ENCODE results near the gene SLC8A3.

SLC8A3 gene

GRCh38 chr14:70190156-70190555 lies 1.4 kb upstream of the SLC8A3 start:
- H3K4me1 Mint-ChIP-seq (ENCODE audit: low read depth in 2 of 2), result peaks cover 9 to 10% of the 10 kb centered on the region in 2 donors
- no peak for ATAC-seq (replicated peaks)
- H3K27ac Mint-ChIP-seq, result no peak overlapping the region
- H3K36me3 Mint-ChIP-seq (ENCODE audit: insufficient read depth), result no peaks in the 10 kb centered on the region
- peaks cover 76 to 89% of the 10 kb centered on the region in 2 donors for H3K27me3 Mint-ChIP-seq
- no peak overlapping the region for H3K4me3 Mint-ChIP-seq
- no peak for DNase-seq
- H3K9me3 Mint-ChIP-seq, result no peaks in the 10 kb centered on the region

DNA sequence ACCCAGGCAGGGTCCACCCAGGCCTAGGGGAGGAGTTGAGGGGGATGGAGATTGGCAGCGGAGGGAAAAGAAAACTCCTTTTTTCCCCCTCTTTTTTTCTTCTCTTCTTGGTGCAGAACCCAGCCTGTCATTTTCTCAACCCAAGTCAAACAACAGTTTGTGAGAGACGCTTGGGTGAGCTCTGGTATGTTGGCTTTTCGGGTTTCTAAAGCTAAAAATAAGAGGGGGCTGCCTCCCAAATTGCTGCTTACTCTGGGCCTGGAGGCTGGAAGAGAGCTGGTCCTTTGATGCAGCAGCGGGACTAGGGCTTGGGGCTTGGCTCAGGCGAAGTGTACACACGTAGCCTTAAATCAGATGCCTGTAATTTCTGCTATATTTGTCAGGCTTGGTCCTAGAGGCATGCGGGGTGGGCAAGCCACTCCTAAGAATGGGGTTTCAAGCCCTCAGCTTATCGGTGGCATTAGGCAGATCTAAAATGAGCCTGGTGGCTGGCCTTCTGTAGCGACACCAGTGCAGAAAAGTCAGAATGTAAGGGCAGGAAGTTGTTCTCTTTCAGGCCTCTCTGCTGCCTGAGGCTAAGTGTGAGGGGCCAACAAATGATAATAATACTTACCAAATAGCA lies 816 bp upstream of the SLC8A3 start:
- Mint-ChIP-seq H3K4me3 (peak overlapping the region; percentile 24 to 42), H3K36me3 (ENCODE audit: insufficient read depth) (no peaks in the 10 kb centered on the region)

GRCh38 chr14:70188322-70188658 lies 461 bp downstream of the SLC8A3 start:
- no peak overlapping the region for H3K27ac Mint-ChIP-seq
- H3K27me3 Mint-ChIP-seq, result peaks cover 67 to 71% of the 10 kb centered on the region in 2 donors
- H3K4me1 Mint-ChIP-seq (ENCODE audit: low read depth in 2 of 2), result peaks cover 9 to 10% of the 10 kb centered on the region in 2 donors

More for the DNA sequence above, 816 bp upstream of the SLC8A3 start:
- H3K27me3 Mint-ChIP-seq, result peaks cover 73 to 83% of the 10 kb centered on the region in 2 donors
- peaks cover 9 to 10% of the 10 kb centered on the region in 2 donors for H3K4me1 Mint-ChIP-seq (ENCODE audit: low read depth in 2 of 2)
- ATAC-seq (replicated peaks) (no peak), DNase-seq (no peak)
- no peaks in the 10 kb centered on the region for H3K9me3 Mint-ChIP-seq
- no peak overlapping the region for H3K27ac Mint-ChIP-seq

GRCh38 chr14:70186900-70187451 lies 1.8 kb downstream of the SLC8A3 start:
- H3K27ac Mint-ChIP-seq, result no peak overlapping the region
- peak overlapping the region; percentile 71 to 72 for H3K4me3 Mint-ChIP-seq
- DNase-seq, result no peak
- H3K4me1 Mint-ChIP-seq (ENCODE audit: low read depth in 2 of 2), result peaks cover 9 to 10% of the 10 kb centered on the region in 2 donors
- H3K36me3 Mint-ChIP-seq (ENCODE audit: insufficient read depth), result no peaks in the 10 kb centered on the region
- no peaks in the 10 kb centered on the region for H3K9me3 Mint-ChIP-seq
- H3K27me3 Mint-ChIP-seq, result peaks cover 58 to 63% of the 10 kb centered on the region in 2 donors
- ATAC-seq (replicated peaks), result no peak

More at GRCh38 chr14:70188322-70188658, 461 bp downstream of the SLC8A3 start:
- no peaks in the 10 kb centered on the region for H3K9me3 Mint-ChIP-seq
- DNase-seq (no peak), ATAC-seq (replicated peaks) (no peak)
- no peaks in the 10 kb centered on the region for H3K36me3 Mint-ChIP-seq (ENCODE audit: insufficient read depth)
- peak overlapping the region; percentile 71 to 72 for H3K4me3 Mint-ChIP-seq

GRCh38 chr14:70183991-70184390 lies 4.8 kb downstream of the SLC8A3 start:
- Mint-ChIP-seq H3K27ac (no peak overlapping the region), H3K4me3 (no peak overlapping the region), H3K27me3 (peaks cover 28 to 38% of the 10 kb centered on the region in 2 donors), H3K9me3 (no peaks in the 10 kb centered on the region), H3K4me1 (ENCODE audit: low read depth in 2 of 2) (peaks cover 7 to 9% of the 10 kb centered on the region in 2 donors), H3K36me3 (ENCODE audit: insufficient read depth) (no peaks in the 10 kb centered on the region)
- DNase-seq (no peak), ATAC-seq (replicated peaks) (no peak)

GRCh38 chr14:70181276-70181675 lies 7.5 kb downstream of the SLC8A3 start:
- Mint-ChIP-seq H3K4me1 (ENCODE audit: low read depth in 2 of 2) (no peaks in the 10 kb centered on the region), H3K9me3 (no peaks in the 10 kb centered on the region), H3K4me3 (no peak overlapping the region), H3K27ac (no peak overlapping the region), H3K36me3 (ENCODE audit: insufficient read depth) (no peaks in the 10 kb centered on the region), H3K27me3 (peaks cover 16 to 38% of the 10 kb centered on the region in 2 donors)
- no peak for ATAC-seq (replicated peaks)
- no peak for DNase-seq

GRCh38 chr14:70180718-70181117 lies 8.0 kb downstream of the SLC8A3 start:
- Mint-ChIP-seq H3K27ac (no peak overlapping the region), H3K4me1 (ENCODE audit: low read depth in 2 of 2) (no peaks in the 10 kb centered on the region), H3K36me3 (ENCODE audit: insufficient read depth) (no peaks in the 10 kb centered on the region), H3K27me3 (peaks cover 12 to 34% of the 10 kb centered on the region in 2 donors), H3K4me3 (no peak overlapping the region), H3K9me3 (no peaks in the 10 kb centered on the region)
- no peak for DNase-seq
- ATAC-seq (replicated peaks), result no peak

DNA sequence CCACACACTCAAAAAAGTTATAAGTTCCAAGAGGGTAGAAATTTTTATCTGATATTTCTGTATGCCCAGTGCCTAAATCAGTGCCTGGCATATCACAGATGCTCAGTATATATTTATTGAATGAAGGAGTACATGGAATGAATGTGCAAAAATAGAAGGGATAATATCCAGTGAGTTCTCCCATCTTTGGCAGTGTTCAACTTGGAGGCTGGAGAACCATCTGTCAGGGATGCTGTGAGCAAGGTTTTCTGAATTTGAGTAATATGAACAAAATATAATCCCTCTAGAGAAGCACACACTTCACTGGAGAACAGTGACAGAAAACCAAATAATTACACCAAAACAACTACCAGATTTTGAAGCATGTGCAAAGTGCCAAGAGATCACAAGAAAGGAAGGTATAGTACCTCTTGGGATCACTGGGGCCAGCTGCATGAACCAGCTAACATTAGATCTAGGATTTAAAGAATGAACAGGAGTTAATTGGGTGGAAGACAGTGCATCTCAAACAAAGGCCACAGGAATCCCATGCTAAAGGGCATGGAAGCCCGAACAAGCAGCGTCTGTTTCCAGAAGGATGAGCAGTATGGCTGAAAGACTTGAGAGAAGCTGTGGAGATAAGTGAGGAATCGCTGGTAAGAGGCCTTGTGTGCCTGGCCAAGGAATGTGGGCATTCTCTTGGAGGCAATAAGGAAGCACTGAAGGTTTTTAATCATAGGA lies 11.5 kb downstream of the SLC8A3 start:
- H3K27ac Mint-ChIP-seq, result no peak overlapping the region
- H3K27me3 Mint-ChIP-seq, result peaks cover 22 to 31% of the 10 kb centered on the region in 2 donors
- H3K4me3 Mint-ChIP-seq, result no peak overlapping the region
- ATAC-seq (replicated peaks), result no peak
- no peak for DNase-seq
- H3K36me3 Mint-ChIP-seq (ENCODE audit: insufficient read depth), result no peaks in the 10 kb centered on the region
- no peaks in the 10 kb centered on the region for H3K4me1 Mint-ChIP-seq (ENCODE audit: low read depth in 2 of 2)
- H3K9me3 Mint-ChIP-seq, result no peaks in the 10 kb centered on the region

DNA sequence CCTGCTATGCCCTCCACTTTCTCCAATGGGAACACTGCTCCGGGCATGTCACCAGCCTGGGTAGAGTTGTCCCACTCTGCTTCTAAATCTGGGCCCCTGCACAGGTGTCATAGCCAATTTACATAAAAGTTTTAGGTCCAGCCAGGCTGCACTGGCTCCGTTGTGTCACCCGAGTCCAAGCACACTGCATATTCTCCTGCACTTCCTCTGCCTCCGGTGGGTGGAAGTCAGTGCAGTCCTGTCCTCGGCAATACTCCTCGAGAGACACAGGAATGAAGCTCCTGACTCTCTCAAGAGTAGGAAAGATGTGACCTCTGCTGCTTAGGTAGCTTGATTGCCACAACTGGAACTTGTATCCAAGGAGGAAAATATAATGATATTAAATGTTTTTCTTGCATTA lies 15.2 kb downstream of the SLC8A3 start:
- Mint-ChIP-seq H3K9me3 (no peaks in the 10 kb centered on the region), H3K27ac (no peak overlapping the region), H3K36me3 (ENCODE audit: insufficient read depth) (no peaks in the 10 kb centered on the region), H3K27me3 (peaks cover 29 to 37% of the 10 kb centered on the region in 2 donors), H3K4me1 (ENCODE audit: low read depth in 2 of 2) (no peaks in the 10 kb centered on the region), H3K4me3 (no peak overlapping the region)
- no peak for ATAC-seq (replicated peaks)
- no peak for DNase-seq

DNA sequence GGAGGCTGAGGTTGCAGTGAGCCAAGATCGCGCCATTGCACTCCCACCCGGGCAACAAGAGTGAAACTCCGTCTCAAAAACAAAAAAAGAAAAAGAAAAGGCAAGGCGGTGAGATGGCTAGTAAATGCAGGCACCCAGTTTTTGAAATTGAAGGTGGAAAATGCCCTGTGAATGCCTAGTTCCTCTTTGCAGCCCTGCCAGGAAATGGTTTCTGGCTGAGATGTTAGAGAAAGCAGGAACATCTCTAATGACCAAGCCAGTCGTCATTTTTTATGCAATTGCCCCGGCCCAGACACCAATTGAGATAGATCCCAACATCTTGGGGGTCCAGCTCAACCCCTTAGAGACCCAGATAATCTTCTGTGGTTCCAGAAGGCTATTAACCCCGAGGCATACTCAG lies 17.0 kb downstream of the SLC8A3 start:
- H3K36me3 Mint-ChIP-seq (ENCODE audit: insufficient read depth), result no peaks in the 10 kb centered on the region
- DNase-seq (no peak), ATAC-seq (replicated peaks) (no peak)
- no peak overlapping the region for H3K4me3 Mint-ChIP-seq
- H3K27ac Mint-ChIP-seq, result no peak overlapping the region
- no peaks in the 10 kb centered on the region for H3K4me1 Mint-ChIP-seq (ENCODE audit: low read depth in 2 of 2)
- no peaks in the 10 kb centered on the region for H3K9me3 Mint-ChIP-seq
- peaks cover 26 to 32% of the 10 kb centered on the region in 2 donors for H3K27me3 Mint-ChIP-seq

DNA sequence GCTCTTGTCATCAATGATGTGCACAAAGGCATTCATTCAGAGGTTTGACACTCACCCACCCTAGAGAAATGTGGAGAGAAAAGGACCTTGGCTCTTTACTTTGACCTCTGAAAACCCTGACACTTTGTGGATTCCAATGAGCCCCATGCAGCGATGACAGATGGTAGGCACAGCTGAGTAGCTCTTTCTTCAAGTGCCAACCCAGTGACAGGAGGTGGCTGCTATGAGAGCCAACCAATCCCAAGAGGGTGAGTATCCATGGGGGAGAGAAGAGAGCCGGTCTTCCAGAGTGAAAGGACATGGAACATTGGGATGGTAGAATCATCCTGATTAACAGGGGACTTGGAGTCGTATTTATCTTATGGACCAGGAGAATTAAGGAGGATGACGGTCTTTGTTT lies 17.8 kb downstream of the SLC8A3 start:
- ATAC-seq (replicated peaks) (no peak), DNase-seq (no peak)
- no peaks in the 10 kb centered on the region for H3K36me3 Mint-ChIP-seq (ENCODE audit: insufficient read depth)
- no peak overlapping the region for H3K4me3 Mint-ChIP-seq
- H3K4me1 Mint-ChIP-seq (ENCODE audit: low read depth in 2 of 2), result no peaks in the 10 kb centered on the region
- H3K27ac Mint-ChIP-seq, result no peak overlapping the region
- no peaks in the 10 kb centered on the region for H3K9me3 Mint-ChIP-seq
- peaks cover 20 to 37% of the 10 kb centered on the region in 2 donors for H3K27me3 Mint-ChIP-seq

GRCh38 chr14:70168406-70168805 lies 20.3 kb downstream of the SLC8A3 start:
- ATAC-seq (replicated peaks) (no peak), DNase-seq (no peak)
- H3K27ac Mint-ChIP-seq, result no peak overlapping the region
- no peaks in the 10 kb centered on the region for H3K4me1 Mint-ChIP-seq (ENCODE audit: low read depth in 2 of 2)
- H3K36me3 Mint-ChIP-seq (ENCODE audit: insufficient read depth), result no peaks in the 10 kb centered on the region
- H3K4me3 Mint-ChIP-seq, result no peak overlapping the region
- H3K9me3 Mint-ChIP-seq, result no peaks in the 10 kb centered on the region
- H3K27me3 Mint-ChIP-seq, result peaks cover 25 to 31% of the 10 kb centered on the region in 2 donors

DNA sequence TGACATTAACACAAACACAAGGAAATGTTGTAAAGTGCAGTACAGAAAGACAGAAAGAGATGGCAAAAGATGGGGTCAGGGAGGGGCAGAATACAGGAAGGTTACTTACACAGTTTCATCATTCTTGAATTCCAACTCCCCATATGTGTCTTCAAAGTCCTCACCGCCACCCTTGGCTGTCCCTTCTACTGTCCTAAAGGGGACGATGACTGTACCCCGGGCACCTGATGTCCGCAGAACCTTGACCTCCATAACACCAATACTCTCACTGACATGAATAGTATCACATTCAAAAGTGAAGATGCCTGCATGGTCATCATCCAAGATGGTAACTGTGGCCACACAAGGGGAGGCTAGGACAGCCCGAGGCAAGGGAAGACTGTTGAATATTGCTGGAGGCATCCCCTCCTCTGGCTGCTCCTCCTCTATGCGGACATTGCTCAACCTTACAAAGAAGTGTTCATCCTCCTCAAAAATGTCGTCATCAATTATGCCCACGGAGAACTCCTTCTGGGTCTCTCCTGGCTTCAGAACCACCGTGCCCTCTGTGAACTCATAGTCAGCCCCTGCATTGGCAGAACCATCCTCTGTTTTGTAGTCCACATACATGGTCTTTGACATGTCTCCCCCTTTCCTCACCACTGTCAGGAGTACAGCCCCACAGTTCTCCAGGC lies 22.1 kb downstream of the SLC8A3 start:
- Mint-ChIP-seq H3K4me3 (no peak overlapping the region), H3K27me3 (peaks cover 27 to 32% of the 10 kb centered on the region in 2 donors), H3K4me1 (ENCODE audit: low read depth in 2 of 2) (no peaks in the 10 kb centered on the region), H3K36me3 (ENCODE audit: insufficient read depth) (no peaks in the 10 kb centered on the region), H3K27ac (no peak overlapping the region), H3K9me3 (no peaks in the 10 kb centered on the region)
- no peak for ATAC-seq (replicated peaks)
- no peak for DNase-seq
